B cell (primary cell): Measurements from ENCODE around the gene PLCL1. TPM values are rescaled to one million over a fixed set of nuclear protein-coding genes. Genes with fewer than 3 reads are reported as not detected.
A peak's percentile ranks its signal among the peaks of the same experiment; 100 is the strongest.

Experiments used
- ATAC-seq: fragments of 200-7000 bp; cut with Tn5 transposase; one replicate; pipeline ENCODE4 v1.10.0; 2021; ENCODE audit warnings: low read depth, mild to moderate bottlenecking, moderate number of reproducible peaks, moderate library complexity
- CTCF ChIA-PET: fragments of 350-600 bp; sonication (Branson Sonifier 250); formaldehyde crosslinking; loops from one replicate; lab custom pipeline; 2021; ENCODE audit warnings: antibody characterized with exemption, inconsistent platforms; lab: Charles Lee
- POLR2A ChIA-PET: fragments of 350-600 bp; sonication (Branson Sonifier 250); formaldehyde crosslinking; loops from one replicate; lab custom pipeline; 2021; ENCODE audit warnings: antibody characterized with exemption; lab: Charles Lee
- DNase-seq: peaks from one replicate; pipeline ENCODE4 v3.0.0; 2013
- H2AFZ ChIP-seq: 2 replicates; pipeline ENCODE4 v1.6.1; 2012; ENCODE audit warnings: mild to moderate bottlenecking, low read depth, low read length; ENCODE audit not compliant: insufficient read depth, poor library complexity, severe bottlenecking
- H3K27ac ChIP-seq, 2 donors: 1 replicate in 1 of 2; 2 replicates in 1 of 2; pipeline ENCODE4 v1.5.1; 2012 to 2013; ENCODE audit warnings: low read length in 2 of 2, mild to moderate bottlenecking in 2 of 2, moderate library complexity in 1 of 2
- H3K27me3 ChIP-seq, 4 experiments: fragments of 200-600 bp in 1 of 4; sonication (generic) in 1 of 4; replicated peaks in 1 of 4; 1 replicate in 2 of 4; 2 replicates in 2 of 4; pipeline versions ENCODE4 v1.6.1 to v1.7.0; 2013 to 2016; ENCODE audit warnings: low read length in 3 of 4, mild to moderate bottlenecking in 2 of 4, mixed read lengths in 1 of 4, moderate library complexity in 1 of 4; ENCODE audit not compliant: insufficient read depth in 4 of 4, control insufficient read depth in 3 of 4; ENCODE audit errors: control extremely low read depth in 1 of 4
- H3K36me3 ChIP-seq, 2 experiments: replicated peaks in 1 of 2; 1 replicate in 1 of 2; 2 replicates in 1 of 2; pipeline versions ENCODE4 v1.6.1 to v1.7.1; 2013; ENCODE audit warnings: low read length in 1 of 2; ENCODE audit not compliant: insufficient read depth in 2 of 2, control insufficient read depth in 1 of 2; ENCODE audit errors: control extremely low read depth in 1 of 2, extremely low read depth in 1 of 2
- H3K4me1 ChIP-seq, 2 donors: fragments of 200-600 bp in 1 of 2; sonication (generic) in 1 of 2; 1 replicate in 1 of 2; 2 replicates in 1 of 2; pipeline versions ENCODE4 v1.5.1 to v1.6.1; 2013 to 2017; ENCODE audit warnings: low read length in 2 of 2; ENCODE audit not compliant: control insufficient read depth in 2 of 2, insufficient read depth in 2 of 2
- H3K4me2 ChIP-seq: replicated peaks from 2 replicates; pipeline ENCODE3; 2012; ENCODE audit warnings: mild to moderate bottlenecking, low read depth, low read length; ENCODE audit not compliant: poor library complexity, severe bottlenecking
- H3K4me3 ChIP-seq, 5 experiments: fragments of 200-600 bp in 1 of 5; sonication (generic) in 1 of 5; 1 replicate in 3 of 5; 2 replicates in 2 of 5; pipeline versions ENCODE4 v1.5.1 to v1.7.0; 2011 to 2016; ENCODE audit warnings: low read length in 4 of 5, mild to moderate bottlenecking in 4 of 5, low read depth in 2 of 5, control low read depth in 1 of 5, moderate library complexity in 1 of 5; ENCODE audit not compliant: insufficient read depth in 1 of 5; ENCODE audit errors: control extremely low read depth in 1 of 5, extremely low read depth in 1 of 5
- H3K79me2 ChIP-seq: fragments of 200-600 bp; sonication (generic); one replicate; pipeline ENCODE4 v1.6.0; 2016; ENCODE audit warnings: low read length; ENCODE audit not compliant: control insufficient read depth, insufficient read depth
- H3K9ac ChIP-seq: fragments of 200-600 bp; sonication (generic); 2 replicates; pipeline ENCODE4 v1.6.1; 2017; ENCODE audit warnings: mild to moderate bottlenecking, low read length, moderate library complexity
- H3K9me3 ChIP-seq, 3 donors: one replicate each; pipeline versions ENCODE4 v1.6.1 to v1.7.1; 2013; ENCODE audit warnings: low read length in 2 of 3; ENCODE audit not compliant: control insufficient read depth in 2 of 3, insufficient read depth in 1 of 3; ENCODE audit errors: control extremely low read depth in 1 of 3
- H4K20me1 ChIP-seq: 2 replicates; pipeline ENCODE4 v1.6.0; 2012; ENCODE audit warnings: mild to moderate bottlenecking, low read length; ENCODE audit not compliant: insufficient read depth, control insufficient read depth, poor library complexity, severe bottlenecking
- H3K27ac Mint-ChIP-seq: one replicate; pipeline ENCODE4 v1.8.0; 2021; ENCODE audit warnings: mixed read lengths
- H3K27me3 Mint-ChIP-seq: one replicate; pipeline ENCODE4 v1.8.0; 2021; ENCODE audit warnings: mixed read lengths
- H3K4me1 Mint-ChIP-seq: one replicate; pipeline ENCODE4 v1.8.0; 2021; ENCODE audit warnings: mixed read lengths
- H3K4me3 Mint-ChIP-seq: one replicate; pipeline ENCODE4 v1.8.0; 2021; ENCODE audit warnings: mixed read lengths
- H3K9me3 Mint-ChIP-seq: one replicate; pipeline ENCODE4 v1.8.0; 2022; ENCODE audit warnings: mixed read lengths; ENCODE audit not compliant: insufficient read depth
- CTCF ChIP-seq: fragments of 200-600 bp; IDR thresholded peaks from one replicate; pipeline ENCODE4 v1.8.0; 2022; ENCODE audit warnings: antibody characterized with exemption, mild to moderate bottlenecking
- EZH2 ChIP-seq: IDR thresholded peaks from 2 replicates; pipeline ENCODE4 v1.6.1; 2012; ENCODE audit warnings: borderline replicate concordance, low read depth, mild to moderate bottlenecking, moderate library complexity, low read length; ENCODE audit not compliant: insufficient read depth, poor library complexity, severe bottlenecking
- WGBS: methylation state at CpG from one replicate; pipeline ENCODE4 v1.1.5; 2013; ENCODE audit warnings: missing lambda C conversion rate; ENCODE audit not compliant: insufficient coverage; 5-methylcytosine and 5-hydroxymethylcytosine counted together
- intact Hi-C: fragments of 100-400 bp; cut with micrococcal nuclease; formaldehyde crosslinking; loops from one replicate; pipeline ENCODE4 v1.10.0; 2022
- polyA plus RNA-seq: library from polyadenylated mRNA; depleted of rRNA; stranded (reverse); fragments of >200 nt; gene quantifications from 2 replicates; pipeline ENCODE4 v1.2.3, GENCODE V29; 2012
- total RNA-seq, 2 donors: library from RNA; stranded (reverse); fragments of 120-200 nt in 1 of 2; gene quantifications; 1 replicate in 1 of 2; 2 replicates in 1 of 2; pipeline versions ENCODE4 v1.2.3 to v1.2.4, GENCODE V29; 2013 to 2022

Gene PLCL1
- total and polyA plus RNA-seq, 2 donors (not counting 1 experiment from before 2014, with no cell fraction given): 0.07 to 0.25 TPM

GRCh38 chr2:197804758-197805714 is 643 bp downstream of the PLCL1 start:
- TF ChIP-seq EZH2: no peak
- TF ChIP-seq CTCF: no peak
- ChIA-PET POLR2A (no interaction called here), CTCF (interaction anchor here (0.7 kb wide), 1 partner anchor 9 kb away, joined by 3 read pairs; no protein-coding TSS in a partner anchor)
- H3K36me3 ChIP-seq: no peaks in the 10 kb centered on the region
- no peaks in the 10 kb centered on the region for H3K9me3 ChIP-seq
- H3K4me3 ChIP-seq: peak overlapping the region; percentile 34 to 65 (median 48)
- Mint-ChIP-seq H3K4me3 (peak overlapping the region; percentile 84), H3K4me1 (peaks cover 14% of the 10 kb centered on the region), H3K27me3 (peaks cover 65% of the 10 kb centered on the region), H3K9me3 (no peaks in the 10 kb centered on the region), H3K27ac (no peak overlapping the region)
- peaks cover 0 to 47% (median 44%) of the 10 kb centered on the region in 4 experiments for H3K27me3 ChIP-seq
- ATAC-seq (peak; percentile 26), DNase-seq (peak; percentile 32)
- peaks cover 12 to 16% of the 10 kb centered on the region in 2 donors for H3K4me1 ChIP-seq
- intact Hi-C loops: no loop called here
- peak overlapping the region; percentile 94 for H3K4me2 ChIP-seq
- no peaks in the 10 kb centered on the region for H4K20me1 ChIP-seq
- H2AFZ ChIP-seq: peak overlapping the region; percentile 81
- H3K9ac ChIP-seq: peak overlapping the region; percentile 68
- under 1% methylated on average over 77 of the region's 92 CpGs for WGBS
- H3K79me2 ChIP-seq: no peaks in the 10 kb centered on the region
- no peak overlapping the region for H3K27ac ChIP-seq
